ENCODE data around the gene FBH1.

- TF ChIP-seq CTCF (IDR thresholded peaks at IDR 0.05; ENCODE audit: poor library complexity, severe bottlenecking) = no peak
- no peak for TF ChIP-seq POLR2AphosphoS5 (IDR thresholded peaks at IDR 0.05)
- no peak for TF ChIP-seq TAF1 (IDR thresholded peaks at IDR 0.05; ENCODE audit: low read depth)
- TF ChIP-seq SMC3 (conservative IDR thresholded peaks at IDR 0.05; ENCODE audit: poor library complexity) = no peak
- TF ChIP-seq MXI1 (conservative IDR thresholded peaks at IDR 0.05; ENCODE audit: poor library complexity, severe bottlenecking) = no peak
- no peak for TF ChIP-seq EZH2 (IDR thresholded peaks at IDR 0.05; ENCODE audit: borderline replicate concordance, insufficient read depth, low read length, poor library complexity, severe bottlenecking)
- TF ChIP-seq EP300 (conservative IDR thresholded peaks at IDR 0.05; ENCODE audit: poor library complexity, severe bottlenecking) = no peak
These were observed 30.0 kb upstream of the FBH1 start for GRCh38 chr10:5860066-5860465.

Data from neural cell (in vitro differentiated cells).